HG02981 (cell line): ENCODE data around the gene NEB.
"Not testable (repeated sequence)": the region's sequence is repeated elsewhere in the genome, so short reads cannot be mapped to it uniquely, and the experiment has no call there.

Experiments
- ATAC-seq: cut with Tn5 transposase; IDR thresholded peaks from one replicate; pipeline ENCODE4 v1.9.1; 2021; ENCODE audit warnings: mild to moderate bottlenecking, moderate library complexity; ENCODE audit not compliant: unreplicated experiment

The NEB gene

DNA sequence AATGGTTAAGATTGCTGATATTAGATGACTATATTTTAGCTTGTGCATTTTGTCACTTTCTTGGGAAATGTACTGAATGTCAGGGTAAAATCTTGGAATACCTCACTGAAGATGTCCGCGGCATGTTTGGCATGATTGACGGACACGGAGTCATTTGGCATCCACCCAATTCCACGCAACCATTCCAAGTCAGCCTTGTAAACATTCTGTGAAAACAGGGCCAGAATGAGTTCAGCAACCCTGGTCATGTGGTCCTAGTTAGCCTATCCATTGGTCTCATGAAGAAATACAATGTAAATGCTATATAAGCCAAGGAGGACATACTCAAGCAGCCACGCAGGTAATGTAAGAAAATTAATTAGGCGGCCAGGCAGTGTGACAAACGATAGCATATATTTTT lies 165.1 kb downstream of the NEB start:
- ATAC-seq: no peak

DNA sequence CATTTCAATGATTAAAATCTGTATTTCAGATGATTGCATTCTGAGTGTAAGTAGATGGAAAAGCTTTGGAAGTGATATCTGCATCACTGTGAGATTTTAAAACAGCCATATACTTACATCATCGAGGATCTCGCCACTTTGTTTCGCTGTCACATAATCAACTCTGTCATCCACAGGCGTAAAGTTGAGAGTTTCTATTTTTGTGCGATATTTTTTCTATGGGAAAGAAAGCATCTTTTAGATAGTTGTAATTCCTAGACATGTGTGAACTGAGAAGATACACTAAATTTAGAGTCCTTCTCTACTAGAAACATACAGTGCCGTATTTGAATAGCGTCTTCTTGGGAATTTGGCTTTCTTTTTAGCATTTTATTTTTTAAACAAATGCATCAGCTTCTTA lies 165.8 kb downstream of the NEB start:
- no peak for ATAC-seq

DNA sequence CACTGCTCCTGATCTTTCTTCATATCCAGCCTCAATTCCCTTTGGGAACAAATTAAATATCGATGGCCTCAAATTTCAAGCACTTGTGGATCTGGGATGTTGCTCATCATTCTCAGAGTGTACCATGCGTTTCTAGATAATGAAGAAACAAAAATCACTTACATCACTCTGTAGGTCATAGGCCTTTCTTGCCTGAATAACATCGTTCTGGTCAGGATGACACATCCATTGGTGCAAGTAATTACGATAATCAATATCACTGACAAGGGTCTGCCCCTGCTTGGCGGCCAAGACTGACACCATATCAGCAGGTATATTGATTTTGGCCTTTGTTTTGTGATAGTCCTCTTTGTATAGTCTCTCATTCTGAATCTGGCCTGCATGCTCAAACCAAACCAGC lies 167.3 kb downstream of the NEB start:
- no peak for ATAC-seq

DNA sequence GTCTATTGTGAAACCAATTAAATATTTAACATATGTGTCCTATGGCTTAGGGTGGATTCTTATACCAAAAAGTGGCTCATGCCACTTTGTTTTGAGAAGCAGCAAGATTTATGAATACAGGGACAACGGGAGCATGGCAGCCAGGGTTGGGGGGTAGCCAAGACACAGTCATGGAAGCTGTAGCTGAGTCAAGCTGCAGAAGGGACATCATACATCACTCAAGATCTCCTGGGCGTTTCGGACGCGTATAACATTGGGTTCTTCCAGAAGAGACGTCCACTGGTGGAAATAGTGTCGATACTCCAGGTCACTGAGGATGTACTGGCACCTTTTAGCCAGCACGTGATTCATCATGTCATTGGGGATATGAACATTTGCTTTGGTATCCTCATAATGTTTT lies 171.9 kb downstream of the NEB start:
- no peak for ATAC-seq

DNA sequence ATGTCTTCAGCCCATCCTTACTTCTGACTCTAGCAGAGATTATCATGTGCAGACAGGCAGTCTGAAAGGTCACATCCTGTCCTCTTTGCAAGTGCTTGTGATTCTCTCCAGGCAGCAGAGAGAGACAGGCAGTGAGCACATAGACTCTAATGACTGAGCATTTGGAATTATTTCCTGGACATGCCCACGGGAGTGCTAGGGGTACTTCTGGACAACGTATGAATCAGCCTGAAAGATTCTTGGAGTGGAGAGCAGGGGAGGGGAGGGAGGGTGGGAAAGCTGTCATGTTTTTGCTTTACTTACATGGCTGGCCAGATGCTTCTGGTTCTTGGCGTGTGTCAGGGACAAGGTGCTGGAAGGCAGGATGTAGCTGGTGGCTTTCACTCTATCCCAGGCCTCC lies 174.0 kb downstream of the NEB start:
- no peak for ATAC-seq

DNA sequence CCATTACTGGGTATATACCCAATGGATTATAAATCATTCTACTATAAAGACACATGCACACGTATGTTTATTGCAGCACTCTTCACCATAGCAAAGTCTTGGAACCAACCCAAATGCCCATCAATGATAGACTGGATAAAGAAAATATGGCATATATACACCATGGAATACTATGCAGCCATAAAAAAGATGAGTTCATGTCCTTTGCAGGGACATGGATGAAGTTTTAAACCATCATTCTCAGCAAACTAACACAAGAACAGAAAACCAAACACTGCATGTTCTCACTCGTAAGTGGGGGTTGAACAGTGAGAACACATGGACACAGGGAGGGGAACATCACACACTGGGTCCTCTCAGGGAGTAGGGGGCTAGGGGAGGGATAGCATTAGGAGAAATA lies 174.8 kb downstream of the NEB start:
- ATAC-seq: not testable (repeated sequence)

DNA sequence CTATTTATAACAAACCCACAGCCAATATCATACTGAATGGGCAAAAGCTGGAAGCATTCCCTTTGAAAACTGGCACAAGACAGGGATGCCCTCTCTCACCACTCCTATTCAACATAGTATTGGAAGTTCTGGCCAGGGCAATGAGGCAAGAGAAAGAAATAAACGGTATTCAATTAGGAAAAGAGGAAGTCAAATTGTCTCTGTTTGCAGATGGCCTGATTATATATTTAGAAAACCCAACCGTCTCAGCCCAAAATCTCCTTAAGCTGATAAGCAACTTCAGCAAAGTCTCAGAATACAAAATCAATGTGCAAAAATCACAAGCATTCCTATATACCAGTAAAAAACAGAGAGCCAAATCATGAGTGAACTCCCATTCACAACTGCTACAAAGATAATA lies 176.4 kb downstream of the NEB start:
- not testable (repeated sequence) for ATAC-seq

DNA sequence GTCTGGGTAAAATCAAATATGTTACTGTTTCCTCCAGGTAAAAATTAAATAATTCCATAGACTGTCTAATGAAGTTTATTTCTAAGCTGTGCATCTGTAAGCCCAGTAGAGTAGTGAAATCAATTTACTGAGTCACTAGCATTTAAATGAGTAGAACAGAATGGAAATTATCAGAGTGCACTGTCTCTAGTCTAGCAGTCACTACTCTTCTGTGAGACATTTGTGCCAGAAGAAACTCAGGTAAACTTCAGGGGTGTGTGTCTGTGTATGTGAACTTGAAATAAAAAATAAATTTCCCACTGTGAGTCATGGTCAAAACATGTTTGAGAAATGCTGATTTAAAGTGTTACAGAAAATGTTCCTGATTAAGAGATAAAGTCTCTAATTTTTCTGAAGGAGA lies 178.2 kb downstream of the NEB start:
- no peak for ATAC-seq

DNA sequence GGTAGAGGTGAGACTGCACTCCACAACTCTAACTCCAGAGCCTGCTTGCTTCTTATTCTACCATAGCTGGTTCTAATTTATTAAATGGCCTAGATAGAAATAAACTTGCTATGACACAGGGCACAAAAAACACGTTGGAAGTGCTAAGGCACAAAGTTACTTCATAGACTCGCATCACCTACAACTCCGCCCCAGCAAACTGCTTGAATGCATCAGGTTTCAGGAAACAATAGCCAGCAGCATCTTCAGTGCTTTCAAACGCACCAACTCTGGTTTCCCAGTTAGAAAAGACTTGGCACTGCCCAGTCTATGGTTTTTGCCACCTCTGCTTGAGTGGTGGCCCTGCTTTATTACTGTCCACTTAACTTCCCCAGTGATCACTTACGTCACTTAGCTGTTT lies 182.0 kb downstream of the NEB start:
- no peak for ATAC-seq

DNA sequence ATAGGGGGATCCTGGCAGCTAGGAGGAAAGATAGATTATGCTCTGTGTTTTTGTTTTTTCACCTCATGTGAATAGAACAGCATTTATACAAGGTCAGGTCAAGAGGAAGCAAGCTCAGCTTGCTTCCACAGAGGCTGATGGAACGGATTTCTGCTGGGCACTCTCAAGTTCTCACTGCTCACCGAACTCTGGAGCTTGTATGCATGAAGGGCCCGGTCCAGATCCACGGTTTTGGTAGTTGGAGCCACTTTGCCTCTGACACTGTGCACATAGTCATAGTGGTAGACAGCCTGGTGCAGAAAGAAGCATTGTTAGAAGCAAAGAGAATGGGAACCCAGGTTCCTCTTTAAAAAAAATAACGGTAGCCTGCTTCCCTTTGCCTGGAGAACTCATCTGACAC lies 182.7 kb downstream of the NEB start:
- ATAC-seq: no peak

DNA sequence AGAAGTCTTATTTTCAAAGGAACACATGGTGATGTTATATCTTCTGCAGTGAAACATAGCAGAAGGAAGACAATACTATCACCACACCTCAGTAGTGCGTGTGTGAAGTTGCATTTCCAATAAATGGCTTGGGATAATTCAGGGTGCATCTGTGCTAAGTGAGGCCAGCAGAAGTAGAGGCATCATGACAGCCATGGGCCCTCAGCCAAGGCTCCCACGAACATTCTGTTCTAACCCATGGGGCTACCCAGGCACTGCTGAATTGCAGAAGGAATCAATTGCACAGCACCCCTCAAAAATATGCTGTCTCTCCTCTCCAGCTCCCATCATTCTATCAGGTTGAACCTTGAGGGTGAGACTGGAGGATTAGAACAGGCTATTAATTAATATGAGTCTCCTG lies 185.1 kb downstream of the NEB start:
- ATAC-seq: no peak

DNA sequence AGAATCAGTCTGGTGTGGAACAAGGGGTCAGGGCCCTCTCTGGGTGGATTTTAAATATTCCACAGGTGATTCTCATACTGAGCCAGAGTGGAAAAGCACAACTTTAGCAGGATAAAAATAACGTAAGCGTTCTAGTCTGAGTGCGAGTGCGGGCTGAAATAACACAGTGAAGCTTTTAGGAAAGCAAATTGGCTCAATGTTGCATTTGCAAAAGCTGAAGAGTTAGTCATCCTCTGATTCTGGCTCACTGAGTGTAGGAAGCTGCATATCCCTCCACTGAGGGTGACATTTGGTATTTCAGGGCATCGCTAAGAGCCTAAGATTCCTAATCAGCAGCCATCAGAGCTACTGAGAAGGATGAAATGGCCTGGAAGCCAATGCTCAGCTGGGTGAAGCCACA lies 189.8 kb downstream of the NEB start:
- ATAC-seq: no peak

DNA sequence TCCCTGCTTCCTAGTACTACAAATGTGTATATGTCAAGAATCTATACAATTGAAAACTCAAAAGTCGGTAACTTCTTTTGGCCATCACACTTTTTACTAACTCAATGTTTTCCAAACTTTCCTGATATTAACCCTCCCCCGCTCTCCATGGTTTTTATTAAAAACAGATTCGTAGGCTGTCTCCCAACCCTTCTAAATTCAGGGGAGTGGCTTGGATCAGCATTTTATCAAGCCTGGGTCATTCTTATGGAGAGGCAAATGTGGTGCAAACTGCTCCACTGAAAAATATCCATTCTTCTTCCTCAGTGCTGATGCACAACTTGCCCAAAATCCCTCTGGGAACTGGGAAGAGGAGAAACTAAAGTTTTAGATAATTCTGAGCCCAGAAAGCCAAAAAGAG lies 190.4 kb downstream of the NEB start:
- ATAC-seq: no peak

DNA sequence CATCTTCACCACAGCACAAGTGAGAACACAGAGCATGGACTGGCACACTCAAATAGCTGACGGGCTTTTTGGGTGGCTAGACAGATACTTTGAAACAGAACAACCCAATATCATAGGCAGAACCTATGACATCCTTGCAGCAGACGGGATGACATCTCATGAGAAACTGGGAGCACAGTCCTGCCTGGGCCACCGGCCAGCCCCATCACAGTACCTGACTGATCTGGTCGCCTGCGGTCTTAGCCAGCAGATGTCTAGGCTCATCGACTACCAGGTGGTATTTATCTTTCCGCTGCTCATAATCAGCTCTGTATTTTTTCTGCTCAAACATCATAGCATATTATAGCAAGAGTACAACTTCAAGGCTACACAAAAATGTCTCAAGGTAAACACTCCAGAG lies 200.3 kb downstream of the NEB start:
- no peak for ATAC-seq

DNA sequence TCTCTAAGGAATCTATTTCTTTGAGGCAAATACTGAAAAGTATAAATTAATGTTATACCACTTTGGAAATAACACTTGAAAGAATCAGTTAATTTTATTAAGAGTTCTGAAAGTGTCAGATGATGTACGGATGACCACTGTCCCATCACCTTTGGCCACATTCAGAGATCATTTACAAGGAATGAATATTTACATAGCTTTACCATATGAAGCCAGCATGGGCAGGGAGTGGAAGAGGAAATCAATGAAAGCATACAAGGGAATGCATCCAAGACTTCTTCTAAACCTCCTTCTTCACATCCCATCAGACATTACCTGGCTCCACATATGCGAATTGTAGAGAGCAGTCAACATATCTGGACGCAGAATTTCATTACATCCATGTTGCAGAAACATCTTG lies 201.1 kb downstream of the NEB start:
- ATAC-seq: no peak

DNA sequence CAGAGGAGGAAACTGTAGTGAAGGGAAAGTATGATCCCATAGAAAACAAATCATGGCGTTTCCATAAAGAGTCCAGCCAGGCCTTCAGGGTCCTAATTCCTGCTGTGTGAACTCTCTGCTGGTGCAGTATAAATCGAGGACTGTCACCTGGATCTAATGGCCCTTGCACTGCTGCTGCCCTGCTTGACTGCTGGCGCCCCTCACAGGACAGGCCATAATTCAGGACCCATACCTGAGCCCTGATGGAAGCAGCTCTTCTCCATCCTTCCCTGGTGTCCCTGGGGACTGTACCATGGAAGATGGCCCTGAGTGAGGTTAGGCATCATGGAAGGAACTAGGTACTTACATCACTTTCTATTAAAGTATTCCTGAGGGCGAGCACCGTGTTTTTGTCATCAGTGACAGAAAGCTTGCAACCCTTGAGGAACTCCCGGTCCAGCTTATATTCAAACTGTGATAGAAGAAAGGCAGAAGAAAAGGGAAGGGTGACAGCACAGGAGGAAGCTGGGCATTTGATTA lies 207.6 kb downstream of the NEB start:
- no peak for ATAC-seq

DNA sequence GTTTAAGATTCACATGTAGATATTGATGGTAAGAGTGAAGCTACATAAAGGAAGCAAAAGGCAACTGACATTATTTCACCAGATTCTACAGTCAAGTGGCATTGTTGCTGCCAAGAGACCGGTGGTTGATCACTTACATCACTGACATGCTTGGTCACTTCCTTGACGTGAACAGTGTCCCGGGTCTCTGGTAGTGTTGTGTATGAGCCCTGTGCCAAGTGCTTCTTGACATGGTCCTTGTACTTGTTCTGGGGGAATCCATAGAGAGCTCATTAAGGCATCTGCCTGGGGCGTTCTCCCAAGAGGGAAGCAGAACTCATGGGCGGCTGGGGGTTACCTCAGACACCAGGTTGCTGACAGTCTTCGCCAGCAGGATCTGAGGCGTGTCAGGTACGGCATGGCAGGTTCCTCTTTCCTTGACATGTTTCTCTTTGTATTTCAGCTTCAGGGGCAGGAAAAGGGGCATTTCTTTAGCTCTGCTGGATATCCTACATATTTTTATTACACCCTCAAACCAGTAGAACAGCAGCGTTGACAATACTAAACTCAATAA lies 208.4 kb downstream of the NEB start:
- ATAC-seq: no peak

DNA sequence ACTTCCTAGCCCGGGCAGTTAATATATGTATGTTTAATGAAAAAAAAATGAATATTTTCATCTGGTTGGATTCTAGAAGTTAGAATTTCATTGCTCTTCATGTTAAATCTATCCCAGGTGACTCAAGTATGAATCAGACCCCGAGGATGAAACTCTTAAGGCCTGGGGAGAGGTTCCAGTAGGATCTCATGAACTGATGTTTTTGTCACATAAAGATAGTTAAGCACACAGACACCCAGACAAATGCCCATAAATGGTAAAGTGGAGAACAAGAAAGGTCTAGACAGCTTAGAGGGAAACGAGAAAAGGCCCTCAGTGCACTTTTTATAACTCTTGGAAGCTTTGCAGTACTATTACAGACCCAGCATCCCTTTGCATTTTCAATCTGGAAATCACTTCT lies 210.4 kb downstream of the NEB start:
- ATAC-seq: no peak

DNA sequence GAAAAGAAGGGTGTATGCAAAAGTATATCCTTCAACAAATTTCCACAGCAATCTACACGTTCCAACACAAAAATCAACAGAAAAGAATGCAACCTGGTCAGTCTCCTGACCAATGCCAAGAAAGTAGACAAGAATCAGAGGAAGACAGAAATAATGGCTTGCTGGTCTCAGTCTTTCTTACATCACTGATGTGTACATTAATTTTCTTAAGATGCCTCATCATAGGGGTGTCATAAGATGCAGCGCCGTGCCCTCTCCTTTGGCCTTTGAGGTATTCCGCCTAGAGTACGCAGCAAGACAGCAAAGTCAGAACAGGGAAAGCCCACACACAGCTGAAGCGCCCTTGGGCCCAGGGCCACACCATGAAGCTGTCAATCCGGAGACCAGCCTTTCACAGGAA lies 211.7 kb downstream of the NEB start:
- no peak for ATAC-seq

DNA sequence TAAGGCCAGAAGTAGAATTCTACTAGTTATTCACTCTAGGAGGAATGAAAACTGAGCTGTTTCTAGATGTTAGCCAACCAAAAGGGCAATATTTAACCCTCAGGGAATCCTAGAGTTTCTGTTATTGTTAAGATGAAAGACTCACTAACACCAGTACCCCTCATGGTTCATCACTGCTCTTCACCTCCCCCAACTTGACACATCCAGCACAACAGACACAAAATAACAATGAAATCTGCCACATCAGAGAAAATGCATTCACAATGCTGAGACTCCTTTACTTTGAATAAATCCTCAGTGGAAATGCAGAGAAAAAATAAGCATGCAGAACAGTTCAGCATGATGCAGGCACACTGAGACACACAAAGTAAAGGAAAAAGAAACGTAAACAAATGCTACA lies 213.3 kb downstream of the NEB start:
- no peak for ATAC-seq

DNA sequence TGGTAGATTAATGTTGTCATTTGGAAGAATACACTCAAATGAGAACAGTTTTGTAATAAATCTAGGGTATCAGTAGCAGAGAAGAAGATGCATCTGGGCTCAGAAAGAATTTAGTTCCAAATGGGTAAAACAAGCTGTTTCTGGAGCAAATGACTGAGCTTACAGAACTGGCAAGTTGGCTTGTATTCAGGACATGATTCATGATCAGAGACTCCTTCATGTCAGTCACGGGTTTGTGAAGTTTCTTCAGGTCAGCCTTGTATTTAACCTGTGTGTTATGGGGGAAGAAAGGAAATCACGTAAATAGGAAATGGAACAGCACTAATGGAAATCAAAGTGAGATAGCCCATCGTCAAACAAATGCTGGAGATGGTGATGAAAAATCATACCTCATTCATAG lies 215.5 kb downstream of the NEB start:
- ATAC-seq: no peak

DNA sequence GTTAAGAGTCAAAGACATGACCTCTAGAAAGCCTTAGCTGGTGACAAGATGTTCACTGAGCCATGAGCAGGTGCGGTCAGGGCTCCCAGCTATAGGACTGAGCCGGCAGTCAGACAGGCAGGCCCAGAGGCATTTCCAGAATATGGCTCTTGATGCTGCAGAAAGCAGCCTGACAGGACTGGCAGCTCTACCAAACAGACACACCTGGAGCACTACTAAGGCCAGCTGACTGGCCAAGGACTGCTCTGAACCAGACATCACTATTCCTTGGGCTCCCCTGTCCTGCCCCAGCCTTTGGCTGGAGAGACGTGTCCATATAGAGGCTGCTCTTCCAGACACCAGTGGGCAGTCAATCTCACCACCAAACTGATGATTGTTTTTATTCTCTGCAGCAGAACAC lies 225.8 kb downstream of the NEB start:
- ATAC-seq: no peak

DNA sequence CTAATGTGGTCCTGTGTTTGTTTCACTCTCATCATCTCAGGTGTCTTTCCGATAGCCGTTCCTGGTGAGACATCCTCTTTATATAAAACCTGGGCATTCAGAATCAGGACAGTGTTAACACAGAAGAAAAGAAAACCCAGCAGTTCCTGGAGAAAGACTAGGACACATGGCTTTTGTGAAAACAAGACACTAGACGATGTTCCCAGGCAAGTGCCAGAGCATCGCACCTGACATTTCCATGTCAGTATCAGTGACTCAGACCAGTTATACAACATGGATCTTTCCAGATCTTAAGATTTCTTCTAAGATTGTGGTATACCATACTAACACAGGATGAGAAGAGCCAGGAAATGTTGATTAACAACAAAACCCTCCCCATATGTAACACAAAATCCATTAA lies 228.1 kb downstream of the NEB start:
- no peak for ATAC-seq

DNA sequence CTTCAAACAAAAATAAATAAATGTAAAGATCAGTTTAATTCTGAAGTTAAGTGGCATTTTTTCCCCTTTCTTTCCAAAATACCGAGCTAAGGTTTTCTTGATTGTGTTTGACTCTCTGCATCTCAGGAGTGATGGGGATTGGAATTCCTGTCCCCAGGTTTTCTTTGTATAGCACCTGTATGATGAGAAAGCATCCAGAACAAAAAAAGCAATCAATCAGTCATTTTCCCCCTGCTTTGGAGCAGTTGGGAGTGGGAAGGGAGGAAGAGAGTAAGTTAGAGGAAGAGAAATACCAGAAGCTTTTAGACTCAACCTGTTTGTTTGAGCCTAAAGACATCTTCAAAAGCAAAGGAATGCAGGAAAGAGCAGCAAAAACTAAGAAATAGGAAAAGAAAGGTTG lies 236.1 kb downstream of the NEB start:
- ATAC-seq: no peak
